ENCODE results near the gene VPS9D1.
"Not testable (repeated sequence)": the region's sequence is repeated elsewhere in the genome, so short reads cannot be mapped to it uniquely, and the experiment has no call there.

DNA sequence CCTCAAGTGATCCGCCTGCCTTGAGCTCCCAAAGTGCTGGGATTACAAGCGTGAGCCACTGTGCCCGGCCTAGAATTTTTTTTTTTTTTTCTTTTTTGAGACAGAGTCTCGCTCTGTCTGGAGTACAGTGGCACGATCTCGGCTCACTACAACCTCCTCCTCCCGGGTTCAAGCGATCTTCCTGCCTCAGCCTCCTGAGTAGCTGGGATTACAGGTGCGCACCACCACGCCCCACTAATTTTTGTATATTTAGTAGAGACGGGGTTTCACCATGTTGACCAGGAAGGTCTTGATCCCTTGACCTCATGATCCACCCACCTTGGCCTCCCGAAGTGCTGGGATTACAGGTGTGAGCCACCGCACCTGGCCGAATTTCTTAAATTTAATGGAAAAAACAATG lies 22.0 kb downstream of the VPS9D1 start:
- TF ChIP-seq, protein P1, sequence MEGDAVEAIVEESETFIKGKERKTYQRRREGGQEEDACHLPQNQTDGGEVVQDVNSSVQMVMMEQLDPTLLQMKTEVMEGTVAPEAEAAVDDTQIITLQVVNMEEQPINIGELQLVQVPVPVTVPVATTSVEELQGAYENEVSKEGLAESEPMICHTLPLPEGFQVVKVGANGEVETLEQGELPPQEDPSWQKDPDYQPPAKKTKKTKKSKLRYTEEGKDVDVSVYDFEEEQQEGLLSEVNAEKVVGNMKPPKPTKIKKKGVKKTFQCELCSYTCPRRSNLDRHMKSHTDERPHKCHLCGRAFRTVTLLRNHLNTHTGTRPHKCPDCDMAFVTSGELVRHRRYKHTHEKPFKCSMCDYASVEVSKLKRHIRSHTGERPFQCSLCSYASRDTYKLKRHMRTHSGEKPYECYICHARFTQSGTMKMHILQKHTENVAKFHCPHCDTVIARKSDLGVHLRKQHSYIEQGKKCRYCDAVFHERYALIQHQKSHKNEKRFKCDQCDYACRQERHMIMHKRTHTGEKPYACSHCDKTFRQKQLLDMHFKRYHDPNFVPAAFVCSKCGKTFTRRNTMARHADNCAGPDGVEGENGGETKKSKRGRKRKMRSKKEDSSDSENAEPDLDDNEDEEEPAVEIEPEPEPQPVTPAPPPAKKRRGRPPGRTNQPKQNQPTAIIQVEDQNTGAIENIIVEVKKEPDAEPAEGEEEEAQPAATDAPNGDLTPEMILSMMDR (conservative IDR thresholded peaks at IDR 0.05 in 1 of 2, IDR thresholded peaks at IDR 0.05 in 1 of 2; ENCODE audit: extremely low read depth in 1 of 2, insufficient read depth in 1 of 2, low read depth in 1 of 2, low read length in 2 of 2): not testable (repeated sequence)
- not testable (repeated sequence) for TF ChIP-seq EZH2 (IDR thresholded peaks at IDR 0.05; ENCODE audit: borderline replicate concordance, low read length)
